22Rv1 (cell line): ENCODE measurements around the gene DOCK11.

Source experiments
- H3K27ac ChIP-seq: fragments of 450-650 bp; 2 replicates; pipeline ENCODE4 v1.5.1; 2017
- ZFX ChIP-seq: fragments of 450-650 bp; IDR thresholded peaks from 2 replicates; pipeline ENCODE4 v1.6.1; 2017; ENCODE audit warnings: antibody characterized with exemption, borderline replicate concordance
- TF ChIP-seq, protein P1 (sequence below): fragments of 450-650 bp; IDR thresholded peaks from 2 replicates; pipeline ENCODE4 v1.5.1; 2017; ENCODE audit warnings: mild to moderate bottlenecking

DOCK11 gene

DNA sequence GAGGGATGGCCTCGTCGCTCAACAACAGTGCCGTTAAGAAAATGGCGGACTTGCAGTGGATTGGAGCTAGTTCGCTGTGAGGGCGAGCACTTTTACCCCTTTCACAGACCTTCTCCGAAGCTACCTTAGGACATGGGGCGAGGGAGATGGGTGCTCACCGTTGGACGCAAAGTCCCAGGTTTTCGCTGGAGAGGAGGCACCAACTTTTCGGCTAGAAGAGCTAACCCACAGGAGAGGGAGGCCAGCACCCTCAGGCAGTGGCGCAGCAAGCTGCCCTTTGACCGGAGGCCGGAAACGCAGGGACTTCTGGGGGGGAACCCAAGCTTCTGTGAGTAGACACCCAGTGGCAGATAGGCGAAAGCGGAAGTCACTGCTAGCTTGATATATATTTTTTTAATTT is 138.7 kb downstream of the DOCK11 start:
- H3K27ac ChIP-seq: no peak overlapping the region
- TF ChIP-seq ZFX: no peak
- TF ChIP-seq, protein P1, sequence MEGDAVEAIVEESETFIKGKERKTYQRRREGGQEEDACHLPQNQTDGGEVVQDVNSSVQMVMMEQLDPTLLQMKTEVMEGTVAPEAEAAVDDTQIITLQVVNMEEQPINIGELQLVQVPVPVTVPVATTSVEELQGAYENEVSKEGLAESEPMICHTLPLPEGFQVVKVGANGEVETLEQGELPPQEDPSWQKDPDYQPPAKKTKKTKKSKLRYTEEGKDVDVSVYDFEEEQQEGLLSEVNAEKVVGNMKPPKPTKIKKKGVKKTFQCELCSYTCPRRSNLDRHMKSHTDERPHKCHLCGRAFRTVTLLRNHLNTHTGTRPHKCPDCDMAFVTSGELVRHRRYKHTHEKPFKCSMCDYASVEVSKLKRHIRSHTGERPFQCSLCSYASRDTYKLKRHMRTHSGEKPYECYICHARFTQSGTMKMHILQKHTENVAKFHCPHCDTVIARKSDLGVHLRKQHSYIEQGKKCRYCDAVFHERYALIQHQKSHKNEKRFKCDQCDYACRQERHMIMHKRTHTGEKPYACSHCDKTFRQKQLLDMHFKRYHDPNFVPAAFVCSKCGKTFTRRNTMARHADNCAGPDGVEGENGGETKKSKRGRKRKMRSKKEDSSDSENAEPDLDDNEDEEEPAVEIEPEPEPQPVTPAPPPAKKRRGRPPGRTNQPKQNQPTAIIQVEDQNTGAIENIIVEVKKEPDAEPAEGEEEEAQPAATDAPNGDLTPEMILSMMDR: no peak

DNA sequence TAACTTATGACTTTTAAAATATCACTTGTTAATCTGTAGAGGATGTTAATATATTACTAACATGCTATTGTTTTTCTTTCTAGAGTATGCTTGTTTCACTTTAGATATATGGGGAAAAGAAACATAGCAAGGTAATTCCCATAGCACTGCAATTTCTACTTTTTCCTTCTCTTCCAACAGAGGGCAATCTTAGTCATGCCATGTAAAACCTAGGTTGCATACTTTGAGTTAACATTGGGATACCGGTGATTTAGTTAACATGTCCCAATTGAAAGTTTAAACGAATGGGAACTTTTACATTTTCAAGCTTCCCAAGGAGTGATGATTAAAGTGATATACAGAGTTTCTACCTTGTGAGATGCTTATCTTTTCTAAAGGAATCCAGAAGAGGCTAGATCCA is 142.4 kb downstream of the DOCK11 start:
- TF ChIP-seq, protein P1: peak; percentile 28
- TF ChIP-seq ZFX: no peak
- no peak overlapping the region for H3K27ac ChIP-seq

DNA sequence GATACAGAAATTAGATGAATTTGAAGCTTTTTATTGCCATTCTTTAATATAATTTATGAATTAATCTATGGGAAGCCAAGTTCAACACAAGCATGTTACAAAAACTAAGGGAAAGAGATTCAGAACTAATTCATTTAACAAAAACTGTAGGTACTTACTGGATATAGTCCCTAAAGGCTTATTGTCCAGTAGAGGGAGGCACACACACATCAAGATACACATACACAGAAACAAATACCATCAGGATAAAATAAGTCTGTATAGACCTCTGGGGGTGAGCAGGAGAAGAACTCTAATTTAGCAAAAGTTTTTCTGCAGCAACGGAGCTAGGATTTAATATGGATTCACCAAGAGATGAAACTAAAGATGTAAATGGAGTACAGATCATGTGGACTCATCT is 148.8 kb downstream of the DOCK11 start:
- no peak for TF ChIP-seq ZFX
- TF ChIP-seq, protein P1: peak; percentile 42
- no peak overlapping the region for H3K27ac ChIP-seq

DNA sequence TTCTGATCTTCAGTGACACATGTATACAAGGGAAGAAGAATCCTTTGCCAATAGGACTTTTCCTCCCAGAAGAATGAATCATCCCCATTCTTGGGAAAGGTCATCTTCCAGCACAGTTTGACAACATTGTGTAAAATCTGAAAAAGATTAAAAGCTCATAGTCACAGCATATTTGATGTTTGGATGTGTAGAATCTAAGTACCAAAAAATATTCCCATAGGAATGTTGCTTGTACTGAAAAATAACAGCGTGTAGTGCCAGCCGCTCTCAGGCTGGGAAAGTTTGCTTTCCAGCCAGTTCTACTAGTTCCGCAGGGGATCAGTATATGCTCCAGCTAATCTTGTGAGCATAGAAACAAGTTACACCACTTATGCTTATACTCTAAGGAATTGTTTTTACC is 157.1 kb downstream of the DOCK11 start:
- TF ChIP-seq ZFX: no peak
- TF ChIP-seq, protein P1: no peak

DNA sequence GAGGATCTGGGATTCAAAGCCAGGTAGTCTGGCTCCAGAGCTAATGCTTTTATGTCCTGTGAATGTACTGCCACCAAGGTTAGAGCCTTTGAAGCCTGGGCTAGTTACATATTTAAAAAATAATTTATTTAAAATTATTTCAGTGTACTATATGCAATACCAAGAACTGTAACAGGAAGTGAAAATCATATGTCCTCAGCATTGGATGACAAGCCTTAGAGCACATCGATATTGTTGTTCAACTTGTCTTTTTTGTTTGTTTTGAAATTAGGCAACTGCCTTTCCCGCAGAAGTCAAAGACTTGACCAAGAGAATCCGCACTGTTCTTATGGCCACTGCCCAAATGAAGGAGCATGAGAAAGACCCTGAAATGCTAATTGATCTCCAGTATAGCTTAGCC is 158.7 kb downstream of the DOCK11 start:
- no peak for TF ChIP-seq ZFX
- TF ChIP-seq, protein P1: no peak
- H3K27ac ChIP-seq: no peak overlapping the region

More for the DNA sequence above, 157.1 kb downstream of the DOCK11 start:
- 0 out of 2 replicates have a peak overlapping the region, but pooled peaks have one; percentile 8 for H3K27ac ChIP-seq

DNA sequence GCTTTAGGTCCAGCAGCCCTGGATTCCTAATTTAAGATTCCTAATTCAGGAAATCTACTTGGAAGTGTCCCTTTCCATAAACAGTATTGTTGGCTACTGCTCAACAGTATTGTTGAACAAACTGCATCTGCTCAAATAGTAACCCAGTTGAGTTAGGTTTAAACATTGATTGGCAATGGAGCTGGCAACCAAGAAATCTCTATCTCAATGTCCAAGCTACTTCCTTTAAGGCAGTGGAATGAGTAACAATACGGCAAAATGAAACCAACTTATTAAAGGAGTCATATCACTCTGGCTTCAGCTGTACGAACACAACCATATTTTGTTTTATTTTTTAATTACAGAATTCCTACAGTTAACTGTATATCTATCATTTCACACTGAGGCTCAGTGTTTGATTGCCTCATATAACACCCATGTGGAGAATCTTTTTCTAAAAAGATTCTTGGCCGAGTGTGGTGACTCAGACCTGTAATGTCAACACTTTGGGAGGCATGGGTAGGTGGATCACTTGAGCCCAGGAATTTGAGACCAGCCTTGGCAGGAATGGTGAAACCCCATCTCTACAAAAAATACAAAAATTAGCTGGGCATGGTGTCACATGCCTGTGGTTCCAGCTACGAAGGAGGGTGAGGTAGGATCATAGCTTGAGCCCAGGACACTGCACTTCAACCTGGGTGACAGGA is 160.1 kb downstream of the DOCK11 start:
- TF ChIP-seq, protein P1: no peak
- TF ChIP-seq ZFX: no peak
- no peak overlapping the region for H3K27ac ChIP-seq

DNA sequence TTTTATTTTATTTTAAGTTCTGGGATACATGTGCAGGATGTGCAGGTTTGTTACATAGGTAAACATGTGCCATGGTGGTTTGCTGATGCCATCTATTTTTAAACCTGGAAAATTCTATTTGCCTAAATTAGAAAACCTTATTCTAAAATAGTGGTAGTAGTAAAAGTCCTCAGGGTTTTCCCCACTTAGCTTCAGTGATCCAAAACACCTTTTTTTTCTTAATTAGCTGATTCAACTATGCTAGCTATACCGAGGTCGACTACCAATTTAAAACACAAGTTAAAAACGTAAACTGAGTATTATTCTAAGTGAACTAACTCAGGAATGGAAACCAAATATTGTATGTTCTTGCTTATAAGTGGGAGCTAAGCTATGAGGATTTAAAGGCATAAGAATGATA is 161.8 kb downstream of the DOCK11 start:
- TF ChIP-seq ZFX: no peak
- TF ChIP-seq, protein P1: no peak
- no peak overlapping the region for H3K27ac ChIP-seq
